Measurements from ENCODE around the gene TM2D3. TPM values are rescaled to one million over a fixed set of nuclear protein-coding genes. Genes with fewer than 3 reads are reported as not detected.

The TM2D3 gene
- total and polyA plus RNA-seq, 2 experiments from 2014 or later = 26.2 to 36.6 TPM

- no peak for DNase-seq (ENCODE audit: low spot score)
- no peak for ATAC-seq
- no peak overlapping the region for H3K27ac ChIP-seq (ENCODE audit: low read depth)
- peaks cover 27% of the 10 kb centered on the region for H3K4me1 Mint-ChIP-seq
- peaks cover 11% of the 10 kb centered on the region; the same call in 2 of the 3 replicates for H3K36me3 Mint-ChIP-seq (ENCODE audit: low read depth)
- peaks cover 8% of the 10 kb centered on the region for H3K4me1 ChIP-seq (ENCODE audit: insufficient read depth)
- H3K27me3 Mint-ChIP-seq (ENCODE audit: insufficient read depth, low read depth, poor library complexity) = peaks cover 7% of the 10 kb centered on the region
- H4K20me1 ChIP-seq (replicated peaks; ENCODE audit: insufficient read depth) = no peaks in the 10 kb centered on the region
- H3K27ac Mint-ChIP-seq = no peak overlapping the region
- H3K4me3 ChIP-seq = no peak overlapping the region
- H3K79me2 ChIP-seq (replicated peaks; ENCODE audit: insufficient read depth) = no peaks in the 10 kb centered on the region
- no peaks in the 10 kb centered on the region for H3K36me3 ChIP-seq (ENCODE audit: insufficient read depth)
- no peak overlapping the region for H2AFZ ChIP-seq
- peaks cover 12% of the 10 kb centered on the region for H3K9me3 Mint-ChIP-seq
- H3K4me3 Mint-ChIP-seq = no peak overlapping the region
- no peak overlapping the region for H3K4me2 ChIP-seq
- H3K9me2 ChIP-seq (ENCODE audit: insufficient read depth) = no peaks in the 10 kb centered on the region
- TF ChIP-seq EZH2phosphoT487 (IDR thresholded peaks at IDR 0.05; ENCODE audit: unreplicated experiment) (no peak), CREB1 (CRISPR knock-in tag; IDR thresholded peaks at IDR 0.05; ENCODE audit: low read depth) (no peak), STAT1 (IDR thresholded peaks at IDR 0.05; ENCODE audit: unreplicated experiment) (no peak), ZNF114 (CRISPR knock-in tag; IDR thresholded peaks at IDR 0.05) (no peak), NANOG (IDR thresholded peaks at IDR 0.05; ENCODE audit: borderline replicate concordance) (no peak), ETS1 (IDR thresholded peaks at IDR 0.05) (no peak), ZNF462 (CRISPR knock-in tag; IDR thresholded peaks at IDR 0.05) (no peak), JUNB (IDR thresholded peaks at IDR 0.05; ENCODE audit: unreplicated experiment) (no peak), POLR2AphosphoS5 (IDR thresholded peaks at IDR 0.05; ENCODE audit: low read depth) (no peak), ZNF331 (CRISPR knock-in tag; IDR thresholded peaks at IDR 0.05; ENCODE audit: low read depth) (no peak), EZH2 (IDR thresholded peaks at IDR 0.05; ENCODE audit: low read depth, unreplicated experiment) (no peak)
- TF ChIP-seq, protein P1, sequence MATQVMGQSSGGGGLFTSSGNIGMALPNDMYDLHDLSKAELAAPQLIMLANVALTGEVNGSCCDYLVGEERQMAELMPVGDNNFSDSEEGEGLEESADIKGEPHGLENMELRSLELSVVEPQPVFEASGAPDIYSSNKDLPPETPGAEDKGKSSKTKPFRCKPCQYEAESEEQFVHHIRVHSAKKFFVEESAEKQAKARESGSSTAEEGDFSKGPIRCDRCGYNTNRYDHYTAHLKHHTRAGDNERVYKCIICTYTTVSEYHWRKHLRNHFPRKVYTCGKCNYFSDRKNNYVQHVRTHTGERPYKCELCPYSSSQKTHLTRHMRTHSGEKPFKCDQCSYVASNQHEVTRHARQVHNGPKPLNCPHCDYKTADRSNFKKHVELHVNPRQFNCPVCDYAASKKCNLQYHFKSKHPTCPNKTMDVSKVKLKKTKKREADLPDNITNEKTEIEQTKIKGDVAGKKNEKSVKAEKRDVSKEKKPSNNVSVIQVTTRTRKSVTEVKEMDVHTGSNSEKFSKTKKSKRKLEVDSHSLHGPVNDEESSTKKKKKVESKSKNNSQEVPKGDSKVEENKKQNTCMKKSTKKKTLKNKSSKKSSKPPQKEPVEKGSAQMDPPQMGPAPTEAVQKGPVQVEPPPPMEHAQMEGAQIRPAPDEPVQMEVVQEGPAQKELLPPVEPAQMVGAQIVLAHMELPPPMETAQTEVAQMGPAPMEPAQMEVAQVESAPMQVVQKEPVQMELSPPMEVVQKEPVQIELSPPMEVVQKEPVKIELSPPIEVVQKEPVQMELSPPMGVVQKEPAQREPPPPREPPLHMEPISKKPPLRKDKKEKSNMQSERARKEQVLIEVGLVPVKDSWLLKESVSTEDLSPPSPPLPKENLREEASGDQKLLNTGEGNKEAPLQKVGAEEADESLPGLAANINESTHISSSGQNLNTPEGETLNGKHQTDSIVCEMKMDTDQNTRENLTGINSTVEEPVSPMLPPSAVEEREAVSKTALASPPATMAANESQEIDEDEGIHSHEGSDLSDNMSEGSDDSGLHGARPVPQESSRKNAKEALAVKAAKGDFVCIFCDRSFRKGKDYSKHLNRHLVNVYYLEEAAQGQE (IDR thresholded peaks at IDR 0.05; ENCODE audit: unreplicated experiment) = no peak
- TF ChIP-seq, protein P2, sequence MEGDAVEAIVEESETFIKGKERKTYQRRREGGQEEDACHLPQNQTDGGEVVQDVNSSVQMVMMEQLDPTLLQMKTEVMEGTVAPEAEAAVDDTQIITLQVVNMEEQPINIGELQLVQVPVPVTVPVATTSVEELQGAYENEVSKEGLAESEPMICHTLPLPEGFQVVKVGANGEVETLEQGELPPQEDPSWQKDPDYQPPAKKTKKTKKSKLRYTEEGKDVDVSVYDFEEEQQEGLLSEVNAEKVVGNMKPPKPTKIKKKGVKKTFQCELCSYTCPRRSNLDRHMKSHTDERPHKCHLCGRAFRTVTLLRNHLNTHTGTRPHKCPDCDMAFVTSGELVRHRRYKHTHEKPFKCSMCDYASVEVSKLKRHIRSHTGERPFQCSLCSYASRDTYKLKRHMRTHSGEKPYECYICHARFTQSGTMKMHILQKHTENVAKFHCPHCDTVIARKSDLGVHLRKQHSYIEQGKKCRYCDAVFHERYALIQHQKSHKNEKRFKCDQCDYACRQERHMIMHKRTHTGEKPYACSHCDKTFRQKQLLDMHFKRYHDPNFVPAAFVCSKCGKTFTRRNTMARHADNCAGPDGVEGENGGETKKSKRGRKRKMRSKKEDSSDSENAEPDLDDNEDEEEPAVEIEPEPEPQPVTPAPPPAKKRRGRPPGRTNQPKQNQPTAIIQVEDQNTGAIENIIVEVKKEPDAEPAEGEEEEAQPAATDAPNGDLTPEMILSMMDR (conservative IDR thresholded peaks at IDR 0.05; ENCODE audit: low read depth in 2 of 2) = no peak
- no peaks in the 10 kb centered on the region for H3F3A ChIP-seq (replicated peaks; ENCODE audit: low read depth)
- H3K27me3 ChIP-seq (ENCODE audit: insufficient read depth) = no peaks in the 10 kb centered on the region
These were observed 31.5 kb downstream of the TM2D3 start for GRCh38 chr15:101620671-101621070.

All from GM23338 (cell line).